Astrocyte (in vitro differentiated cells and primary cell): ENCODE data around the gene FRMD5. TPM values are rescaled to one million over a fixed set of nuclear protein-coding genes. Genes with fewer than 3 reads are reported as not detected.

Experiments used
- DNase-seq: peaks from one replicate; pipeline ENCODE4 v3.0.0-alpha.2; 2010; ENCODE audit warnings: low read depth
- FAIRE-seq: peaks from 2 replicates; lab custom pipeline; 2011; peaks lifted over from hg19 to GRCh38; lab: Jason Lieb, UNC
- H2AFZ ChIP-seq: 2 replicates; pipeline ENCODE4 v1.6.0; 2012; ENCODE audit warnings: low read depth, low read length, inconsistent platforms
- H3K27ac ChIP-seq: 2 replicates; pipeline ENCODE4 v1.5.1; 2011; ENCODE audit warnings: low read depth, low read length, inconsistent platforms
- H3K27me3 ChIP-seq: 2 replicates; pipeline ENCODE4 v1.6.0; 2011; ENCODE audit warnings: low read length, inconsistent platforms; ENCODE audit not compliant: insufficient read depth
- H3K36me3 ChIP-seq: 2 replicates; pipeline ENCODE4 v1.5.1; 2011; ENCODE audit warnings: low read length, inconsistent platforms; ENCODE audit not compliant: insufficient read depth
- H3K4me1 ChIP-seq: 2 replicates; pipeline ENCODE4 v1.5.1; 2011; ENCODE audit warnings: low read length, inconsistent platforms; ENCODE audit not compliant: insufficient read depth
- H3K4me2 ChIP-seq: 2 replicates; pipeline ENCODE4 v1.6.0; 2012; ENCODE audit warnings: low read length, inconsistent platforms
- H3K4me3 ChIP-seq: 2 replicates; pipeline ENCODE4 v1.5.1; 2011; ENCODE audit warnings: low read depth, mild to moderate bottlenecking, low read length, inconsistent platforms; ENCODE audit not compliant: insufficient read depth
- H3K79me2 ChIP-seq: 2 replicates; pipeline ENCODE4 v1.6.0; 2012; ENCODE audit warnings: mild to moderate bottlenecking, low read length, inconsistent platforms; ENCODE audit not compliant: insufficient read depth
- H3K9ac ChIP-seq: 2 replicates; pipeline ENCODE4 v1.6.0; 2012; ENCODE audit warnings: mild to moderate bottlenecking, low read length, inconsistent platforms
- H3K9me3 ChIP-seq: 2 replicates; pipeline ENCODE4 v1.5.1; 2012; ENCODE audit warnings: low read depth, mild to moderate bottlenecking, low read length, inconsistent platforms; ENCODE audit not compliant: insufficient read depth
- H4K20me1 ChIP-seq: 2 replicates; pipeline ENCODE4 v1.6.0; 2012; ENCODE audit warnings: low read length, inconsistent platforms; ENCODE audit not compliant: insufficient read depth
- H3K27ac Mint-ChIP-seq: one replicate; pipeline ENCODE4 v1.8.0; 2021; ENCODE audit warnings: mild to moderate bottlenecking, mixed read lengths; ENCODE audit not compliant: unreplicated experiment
- H3K27me3 Mint-ChIP-seq: one replicate; pipeline ENCODE4 v1.8.0; 2021; ENCODE audit warnings: low read depth, mixed read lengths; ENCODE audit not compliant: unreplicated experiment
- H3K36me3 Mint-ChIP-seq: one replicate; pipeline ENCODE4 v1.8.0; 2021; ENCODE audit warnings: low read depth, mixed read lengths; ENCODE audit not compliant: unreplicated experiment
- H3K4me1 Mint-ChIP-seq: one replicate; pipeline ENCODE4 v1.8.0; 2021; ENCODE audit warnings: low read depth, mixed read lengths; ENCODE audit not compliant: unreplicated experiment
- H3K4me3 Mint-ChIP-seq: one replicate; pipeline ENCODE4 v1.8.0; 2021; ENCODE audit warnings: mild to moderate bottlenecking, moderate library complexity, mixed read lengths; ENCODE audit not compliant: unreplicated experiment
- H3K9me3 Mint-ChIP-seq: one replicate; pipeline ENCODE4 v1.8.0; 2021; ENCODE audit warnings: mild to moderate bottlenecking, mixed read lengths; ENCODE audit not compliant: unreplicated experiment
- EZH2 ChIP-seq: IDR thresholded peaks from 2 replicates; pipeline ENCODE4 v1.6.1; 2012; ENCODE audit warnings: mild to moderate bottlenecking, low read length, inconsistent platforms; ENCODE audit not compliant: insufficient read depth
- total RNA-seq: library from RNA; stranded (reverse); gene quantifications from 2 replicates; pipeline ENCODE4 v1.2.1, GENCODE V29; 2021
- TF ChIP-seq, protein P1 (sequence below): IDR thresholded peaks from 2 replicates; pipeline ENCODE4 v1.5.1; 2011; ENCODE audit warnings: low read depth, mild to moderate bottlenecking, inconsistent platforms, low read length, moderate library complexity; ENCODE audit not compliant: insufficient read depth

FRMD5 gene
- total RNA-seq, 1 donor from 2014 or later = 19.6 TPM

DNA sequence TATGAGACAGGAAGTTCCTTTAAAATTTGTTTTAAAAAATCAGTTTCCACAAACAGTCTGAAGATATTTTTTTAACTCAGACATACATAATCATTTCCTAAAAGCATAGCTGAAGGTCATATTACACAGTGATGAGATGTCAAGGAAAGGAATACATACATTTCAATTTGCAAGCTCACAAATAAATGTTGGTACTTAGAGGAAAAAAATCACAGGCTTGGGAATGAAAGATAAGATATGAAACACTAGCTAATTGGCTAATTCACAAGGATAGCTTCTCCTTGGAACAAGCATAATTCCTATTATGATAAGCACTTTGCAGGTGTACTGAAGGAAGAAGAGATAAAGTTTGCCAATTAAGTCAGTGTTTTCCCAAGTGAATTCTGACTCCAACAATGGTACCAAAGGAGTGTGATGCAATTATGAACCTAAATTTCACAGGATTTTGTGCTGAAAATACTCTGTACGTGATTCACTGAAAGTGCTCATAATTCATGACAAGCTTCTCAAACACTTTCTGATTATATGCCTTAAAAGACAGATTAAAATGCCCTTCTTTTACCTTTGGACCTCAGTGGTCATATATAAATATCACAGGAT lies 112.4 kb downstream of the FRMD5 start:
- H3K79me2 ChIP-seq = peaks cover 84% of the 10 kb centered on the region
- no peak for TF ChIP-seq EZH2
- TF ChIP-seq, protein P1, sequence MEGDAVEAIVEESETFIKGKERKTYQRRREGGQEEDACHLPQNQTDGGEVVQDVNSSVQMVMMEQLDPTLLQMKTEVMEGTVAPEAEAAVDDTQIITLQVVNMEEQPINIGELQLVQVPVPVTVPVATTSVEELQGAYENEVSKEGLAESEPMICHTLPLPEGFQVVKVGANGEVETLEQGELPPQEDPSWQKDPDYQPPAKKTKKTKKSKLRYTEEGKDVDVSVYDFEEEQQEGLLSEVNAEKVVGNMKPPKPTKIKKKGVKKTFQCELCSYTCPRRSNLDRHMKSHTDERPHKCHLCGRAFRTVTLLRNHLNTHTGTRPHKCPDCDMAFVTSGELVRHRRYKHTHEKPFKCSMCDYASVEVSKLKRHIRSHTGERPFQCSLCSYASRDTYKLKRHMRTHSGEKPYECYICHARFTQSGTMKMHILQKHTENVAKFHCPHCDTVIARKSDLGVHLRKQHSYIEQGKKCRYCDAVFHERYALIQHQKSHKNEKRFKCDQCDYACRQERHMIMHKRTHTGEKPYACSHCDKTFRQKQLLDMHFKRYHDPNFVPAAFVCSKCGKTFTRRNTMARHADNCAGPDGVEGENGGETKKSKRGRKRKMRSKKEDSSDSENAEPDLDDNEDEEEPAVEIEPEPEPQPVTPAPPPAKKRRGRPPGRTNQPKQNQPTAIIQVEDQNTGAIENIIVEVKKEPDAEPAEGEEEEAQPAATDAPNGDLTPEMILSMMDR = no peak
- Mint-ChIP-seq H3K4me3 (no peak overlapping the region), H3K9me3 (peaks cover 6% of the 10 kb centered on the region), H3K4me1 (peaks cover 50% of the 10 kb centered on the region), H3K27ac (peak overlapping the region; percentile 42), H3K27me3 (no peaks in the 10 kb centered on the region), H3K36me3 (peaks cover 7% of the 10 kb centered on the region)
- H3K9ac ChIP-seq = no peak overlapping the region
- H4K20me1 ChIP-seq = no peaks in the 10 kb centered on the region
- H3K4me1 ChIP-seq = peaks cover 45% of the 10 kb centered on the region
- no peak overlapping the region for H3K27ac ChIP-seq
- H2AFZ ChIP-seq = no peak overlapping the region
- H3K4me2 ChIP-seq = peak overlapping the region; percentile 20
- H3K27me3 ChIP-seq = no peaks in the 10 kb centered on the region
- DNase-seq (no peak), FAIRE-seq (peak; percentile 73)
- H3K4me3 ChIP-seq = no peak overlapping the region
- no peaks in the 10 kb centered on the region for H3K9me3 ChIP-seq
- H3K36me3 ChIP-seq = no peaks in the 10 kb centered on the region

DNA sequence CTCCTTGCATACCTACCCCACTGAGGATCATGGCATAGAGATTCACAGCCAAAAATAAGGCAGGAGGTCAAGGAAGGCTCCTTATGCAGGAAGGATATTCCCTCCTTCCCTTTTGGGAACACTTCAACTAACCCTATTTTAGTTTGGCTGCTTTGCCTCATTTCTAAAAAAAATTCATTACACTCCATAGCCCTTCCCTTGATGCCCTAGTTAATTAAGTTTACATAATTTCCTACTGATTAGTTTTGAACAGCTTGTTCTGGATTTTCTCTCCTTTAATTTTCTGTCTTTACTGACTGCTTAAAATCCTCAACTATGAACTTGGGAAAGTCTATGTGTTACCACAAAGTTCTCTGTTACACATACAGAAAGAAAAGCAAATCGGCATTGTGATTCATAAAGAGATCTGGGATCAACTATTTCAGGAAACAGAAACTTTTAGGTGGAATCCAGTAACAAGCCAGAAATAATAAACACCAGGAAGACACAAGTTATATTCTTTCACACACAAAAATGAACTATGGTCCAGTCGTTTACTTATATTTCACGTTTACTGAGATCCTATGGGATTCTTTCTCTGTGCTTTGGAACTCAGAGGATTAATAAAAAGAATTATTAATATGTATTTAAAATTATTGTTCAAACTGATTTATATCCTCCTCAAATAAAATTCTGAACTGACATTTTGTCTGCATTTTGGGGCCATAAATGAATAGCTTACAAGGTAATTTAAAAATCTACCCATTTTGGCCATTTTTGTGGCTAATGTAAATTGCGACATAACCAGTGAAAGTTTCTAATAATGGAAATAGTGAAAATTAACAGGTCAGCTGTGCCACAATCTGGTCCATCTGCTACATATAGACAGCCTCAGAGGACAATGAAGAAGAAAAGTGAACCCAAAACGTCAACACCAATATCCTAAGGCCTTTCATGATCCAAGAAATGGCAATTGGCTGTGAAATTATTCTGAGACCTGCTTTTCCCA lies 113.8 kb downstream of the FRMD5 start:
- Mint-ChIP-seq H3K9me3 (peaks cover 6% of the 10 kb centered on the region), H3K4me1 (peaks cover 41% of the 10 kb centered on the region), H3K27me3 (no peaks in the 10 kb centered on the region), H3K4me3 (no peak overlapping the region), H3K36me3 (peaks cover 11% of the 10 kb centered on the region), H3K27ac (peak overlapping the region; percentile 70)
- Histone ChIP-seq H2AFZ (no peak overlapping the region), H4K20me1 (no peaks in the 10 kb centered on the region), H3K9ac (peak overlapping the region; percentile 52), H3K27me3 (no peaks in the 10 kb centered on the region), H3K9me3 (no peaks in the 10 kb centered on the region), H3K4me1 (peaks cover 37% of the 10 kb centered on the region), H3K27ac (peak overlapping the region; percentile 83), H3K4me3 (peak overlapping the region; percentile 8), H3K4me2 (peak overlapping the region; percentile 77), H3K79me2 (peaks cover 80% of the 10 kb centered on the region), H3K36me3 (no peaks in the 10 kb centered on the region)
- peak; percentile 89 for FAIRE-seq
- TF ChIP-seq, protein P1 = no peak
- no peak for TF ChIP-seq EZH2
- peak; percentile 85 for DNase-seq
